Prostate gland (tissue), 2 donors: ENCODE measurements around the gene ATL1. TPM values are rescaled to one million over a fixed set of nuclear protein-coding genes. Genes with fewer than 3 reads are reported as not detected.

Source experiments
- DNase-seq: peaks from one replicate; pipeline ENCODE4 v3.0.0-alpha.2; 2019; ENCODE audit warnings: low spot score
- H3K27ac ChIP-seq, 2 donors: fragments of 200-600 bp; sonication (generic); 2 replicates each; pipeline ENCODE4 v1.5.1; 2017 to 2019
- H3K27me3 ChIP-seq: fragments of 200-600 bp; sonication (generic); replicated peaks from 2 replicates; pipeline ENCODE4 v1.5.1; 2019; ENCODE audit not compliant: insufficient read depth
- H3K36me3 ChIP-seq, 2 donors: fragments of 200-600 bp; sonication (generic); 1 replicate in 1 of 2; 2 replicates in 1 of 2; pipeline versions ENCODE4 v1.5.1 to v1.8.1; 2017 to 2019
- H3K4me1 ChIP-seq: fragments of 200-600 bp; sonication (generic); replicated peaks from 2 replicates; pipeline ENCODE4 v1.5.1; 2019
- H3K4me3 ChIP-seq, 2 donors: fragments of 200-600 bp; sonication (generic); 2 replicates each; pipeline ENCODE4 v1.5.1; 2017 to 2019
- H3K9me3 ChIP-seq: fragments of 200-600 bp; sonication (generic); 2 replicates; pipeline ENCODE4 v1.5.1; 2017
- CTCF ChIP-seq, 4 experiments: fragments of 200-600 bp in 2 of 4; fragments of 450-650 bp in 2 of 4; sonication (generic) in 2 of 4; IDR thresholded peaks; 1 replicate in 3 of 4; 2 replicates in 1 of 4; pipeline ENCODE4 v1.5.1; 2016 to 2019; ENCODE audit warnings: antibody characterized with exemption in 4 of 4, mild to moderate bottlenecking in 2 of 4, moderate library complexity in 2 of 4
- POLR2A ChIP-seq: fragments of 450-650 bp; IDR thresholded peaks from one replicate; pipeline ENCODE4 v1.6.1; 2016; ENCODE audit warnings: antibody characterized with exemption, mild to moderate bottlenecking
- POLR2AphosphoS5 ChIP-seq: sonication (generic); formaldehyde crosslinking; IDR thresholded peaks from one replicate; pipeline ENCODE4 v1.6.1; 2017; ENCODE audit warnings: antibody characterized with exemption
- WGBS: methylation state at CpG from one replicate; pipeline ENCODE4 v1.1.5; 2018; 5-methylcytosine and 5-hydroxymethylcytosine counted together
- intact Hi-C: fragments of 100-400 bp; cut with DNase I; formaldehyde crosslinking; loops from one replicate; pipeline ENCODE4 v1.14.2; 2022
- total RNA-seq, 2 donors: library from RNA; depleted of rRNA; stranded (reverse); fragments of >200 nt; gene quantifications; one replicate each; pipeline ENCODE4 v1.1.0, GENCODE V29; 2016

Gene ATL1
- total RNA-seq, 2 donors from 2014 or later: 5.3 to 26.5 TPM

GRCh38 chr14:50573862-50574261, 13.9 kb downstream of the ATL1 start:
- H3K36me3 ChIP-seq: no peaks in the 10 kb centered on the region
- intact Hi-C loops: no loop called here
- no peaks in the 10 kb centered on the region for H3K27me3 ChIP-seq
- no peak for TF ChIP-seq POLR2A
- no peak for TF ChIP-seq POLR2AphosphoS5
- no peak for TF ChIP-seq CTCF (IDR thresholded peaks at IDR 0.05)
- no peaks in the 10 kb centered on the region for H3K4me1 ChIP-seq
- no peaks in the 10 kb centered on the region for H3K9me3 ChIP-seq
- H3K4me3 ChIP-seq: no peak overlapping the region
- no peak overlapping the region for H3K27ac ChIP-seq
- WGBS: 71% methylated on average over 2 of the region's 2 CpGs
- no peak for DNase-seq

DNA sequence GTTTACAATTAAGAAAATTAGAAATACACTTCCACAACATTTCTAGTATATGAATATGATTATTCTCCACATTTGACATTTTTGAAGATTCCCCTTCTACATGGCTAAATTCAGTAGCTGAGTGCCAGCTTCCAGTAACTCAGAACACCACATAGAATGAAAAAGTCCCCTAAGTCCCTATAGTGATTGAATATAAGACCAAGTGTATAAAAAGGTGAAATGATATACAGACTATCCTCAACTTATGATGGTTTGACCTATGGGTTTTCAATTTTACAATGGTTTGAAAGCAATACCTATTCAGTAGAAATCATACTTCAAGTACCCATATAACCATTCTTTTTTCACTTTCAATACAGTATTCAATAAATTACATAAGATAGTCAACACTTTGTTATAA, 15.8 kb downstream of the ATL1 start:
- no peak for DNase-seq
- H3K27ac ChIP-seq: no peak overlapping the region
- no peaks in the 10 kb centered on the region for H3K4me1 ChIP-seq
- H3K4me3 ChIP-seq: no peak overlapping the region
- H3K9me3 ChIP-seq: no peaks in the 10 kb centered on the region
- no peaks in the 10 kb centered on the region for H3K27me3 ChIP-seq
- no peaks in the 10 kb centered on the region for H3K36me3 ChIP-seq
- intact Hi-C loops: no loop called here
- no peak for TF ChIP-seq POLR2AphosphoS5
- no peak for TF ChIP-seq CTCF (IDR thresholded peaks at IDR 0.05)
- no peak for TF ChIP-seq POLR2A

GRCh38 chr14:50577982-50578381, 18.0 kb downstream of the ATL1 start:
- Histone ChIP-seq H3K36me3 (no peaks in the 10 kb centered on the region), H3K27ac (no peak overlapping the region), H3K4me1 (no peaks in the 10 kb centered on the region), H3K27me3 (no peaks in the 10 kb centered on the region), H3K4me3 (no peak overlapping the region), H3K9me3 (no peaks in the 10 kb centered on the region)
- no peak for TF ChIP-seq POLR2AphosphoS5
- no peak for TF ChIP-seq CTCF (IDR thresholded peaks at IDR 0.05)
- TF ChIP-seq POLR2A: no peak
- no peak for DNase-seq
- intact Hi-C loops: no loop called here

GRCh38 chr14:50578433-50578832, 18.5 kb downstream of the ATL1 start:
- no peaks in the 10 kb centered on the region for H3K4me1 ChIP-seq
- intact Hi-C loops: no loop called here
- no peak for TF ChIP-seq POLR2AphosphoS5
- TF ChIP-seq POLR2A: no peak
- TF ChIP-seq CTCF (IDR thresholded peaks at IDR 0.05): no peak
- DNase-seq: no peak
- H3K4me3 ChIP-seq: no peak overlapping the region
- H3K27me3 ChIP-seq: no peaks in the 10 kb centered on the region
- no peaks in the 10 kb centered on the region for H3K9me3 ChIP-seq
- H3K27ac ChIP-seq: no peak overlapping the region
- H3K36me3 ChIP-seq: no peaks in the 10 kb centered on the region

DNA sequence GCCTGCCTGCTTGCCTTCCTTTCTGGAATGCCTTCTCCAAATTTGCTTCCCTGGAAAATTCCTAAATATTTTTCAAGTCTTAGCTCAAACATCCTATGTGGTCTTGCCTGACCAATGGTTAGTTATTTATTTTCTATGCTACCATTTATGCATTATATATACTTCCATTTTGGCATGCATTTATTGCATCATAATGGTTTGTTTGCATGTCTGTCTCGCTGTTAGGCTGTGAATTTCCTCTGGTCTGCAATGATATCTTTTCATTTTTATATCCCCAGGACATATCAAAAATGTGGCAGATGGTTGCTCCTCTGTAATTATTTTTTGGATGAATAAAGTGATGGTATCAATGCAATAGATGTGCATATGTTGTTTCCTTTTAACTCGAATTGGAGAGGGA, 30.5 kb downstream of the ATL1 start:
- Histone ChIP-seq H3K27me3 (no peaks in the 10 kb centered on the region), H3K4me1 (no peaks in the 10 kb centered on the region), H3K4me3 (no peak overlapping the region), H3K9me3 (no peaks in the 10 kb centered on the region), H3K27ac (no peak overlapping the region), H3K36me3 (no peaks in the 10 kb centered on the region)
- TF ChIP-seq CTCF (IDR thresholded peaks at IDR 0.05): no peak
- no peak for DNase-seq
- intact Hi-C loops: no loop called here
- 82% methylated on average over 2 of the region's 2 CpGs for WGBS
